ENCODE measurements around the gene GRK5.
"Not testable (repeated sequence)": the region's sequence is repeated elsewhere in the genome, so short reads cannot be mapped to it uniquely, and the experiment has no call there.

The GRK5 gene

DNA sequence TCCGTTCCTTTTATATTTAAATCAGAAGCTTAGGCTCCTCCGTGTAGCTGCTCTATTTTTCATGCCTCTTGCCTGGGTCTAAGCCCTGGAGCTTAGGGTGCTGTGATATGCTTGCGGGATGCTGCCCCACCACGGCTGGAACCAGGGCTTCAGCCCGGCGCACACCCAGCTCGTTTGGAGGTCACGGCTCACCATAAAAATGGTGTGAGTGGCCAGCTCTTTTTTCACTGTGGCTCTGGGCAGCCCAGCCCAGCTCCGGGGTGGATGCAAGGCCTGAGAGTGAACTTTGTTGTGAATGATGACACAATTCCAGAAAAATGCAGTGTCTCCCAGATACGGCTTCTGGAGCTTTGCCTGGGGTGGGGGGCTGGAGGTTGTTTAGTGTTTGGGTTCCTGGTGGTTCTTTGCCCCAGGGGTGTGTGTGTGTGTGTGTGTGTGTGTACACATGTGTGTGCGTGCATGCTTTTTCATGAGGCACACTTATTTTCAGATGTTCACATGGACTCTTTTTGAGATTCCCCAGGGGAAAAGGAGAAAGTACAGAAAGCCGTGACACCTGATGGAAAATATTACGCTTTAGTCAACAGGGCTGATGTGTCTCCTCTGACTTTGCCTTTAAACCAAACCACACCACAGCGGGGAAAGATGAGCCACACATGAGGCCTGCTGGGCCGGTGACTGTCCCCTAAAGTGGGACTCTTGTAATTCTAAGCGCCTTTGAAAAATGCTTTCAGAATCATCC, 46.2 kb downstream of the GRK5 start:
- Histone ChIP-seq H3K36me3 (no peaks in the 10 kb centered on the region), H3K4me3 (ENCODE audit: low read depth, low read length) (no peak overlapping the region), H3K9me3 (no peaks in the 10 kb centered on the region), H3K27me3 (no peaks in the 10 kb centered on the region), H3K4me1 (no peaks in the 10 kb centered on the region; the same call in 1 of the 2 replicates)
- peak; percentile 13 for DNase-seq
- TF ChIP-seq, protein P1, sequence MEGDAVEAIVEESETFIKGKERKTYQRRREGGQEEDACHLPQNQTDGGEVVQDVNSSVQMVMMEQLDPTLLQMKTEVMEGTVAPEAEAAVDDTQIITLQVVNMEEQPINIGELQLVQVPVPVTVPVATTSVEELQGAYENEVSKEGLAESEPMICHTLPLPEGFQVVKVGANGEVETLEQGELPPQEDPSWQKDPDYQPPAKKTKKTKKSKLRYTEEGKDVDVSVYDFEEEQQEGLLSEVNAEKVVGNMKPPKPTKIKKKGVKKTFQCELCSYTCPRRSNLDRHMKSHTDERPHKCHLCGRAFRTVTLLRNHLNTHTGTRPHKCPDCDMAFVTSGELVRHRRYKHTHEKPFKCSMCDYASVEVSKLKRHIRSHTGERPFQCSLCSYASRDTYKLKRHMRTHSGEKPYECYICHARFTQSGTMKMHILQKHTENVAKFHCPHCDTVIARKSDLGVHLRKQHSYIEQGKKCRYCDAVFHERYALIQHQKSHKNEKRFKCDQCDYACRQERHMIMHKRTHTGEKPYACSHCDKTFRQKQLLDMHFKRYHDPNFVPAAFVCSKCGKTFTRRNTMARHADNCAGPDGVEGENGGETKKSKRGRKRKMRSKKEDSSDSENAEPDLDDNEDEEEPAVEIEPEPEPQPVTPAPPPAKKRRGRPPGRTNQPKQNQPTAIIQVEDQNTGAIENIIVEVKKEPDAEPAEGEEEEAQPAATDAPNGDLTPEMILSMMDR (IDR thresholded peaks at IDR 0.05; ENCODE audit: low read depth, low read length) = no peak

DNA sequence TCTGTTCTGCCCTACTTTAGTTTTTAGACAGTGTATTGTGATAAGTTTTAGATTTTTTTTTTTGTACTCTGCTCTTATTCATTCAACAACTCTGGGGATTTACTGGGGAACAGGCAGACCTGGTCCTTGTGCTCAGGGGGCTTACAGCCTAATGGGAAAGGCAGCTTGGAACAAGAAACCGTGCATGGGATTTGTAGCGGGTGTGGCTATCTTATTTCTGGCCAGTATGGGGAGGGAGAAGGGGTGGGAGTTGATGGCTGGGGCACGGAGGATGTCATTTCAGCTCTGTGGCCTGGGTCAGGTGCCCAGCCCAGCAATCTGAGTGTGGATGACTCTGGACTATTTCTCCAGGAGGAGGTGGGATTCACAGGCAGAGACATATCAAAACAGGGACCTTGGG, 47.0 kb downstream of the GRK5 start:
- no peak for DNase-seq
- no peaks in the 10 kb centered on the region for H3K9me3 ChIP-seq
- no peaks in the 10 kb centered on the region for H3K27me3 ChIP-seq
- H3K4me3 ChIP-seq (ENCODE audit: low read depth, low read length) = no peak overlapping the region
- no peaks in the 10 kb centered on the region; the same call in 1 of the 2 replicates for H3K4me1 ChIP-seq
- H3K36me3 ChIP-seq = no peaks in the 10 kb centered on the region
- TF ChIP-seq, protein P1 (IDR thresholded peaks at IDR 0.05; ENCODE audit: low read depth, low read length) = no peak

DNA sequence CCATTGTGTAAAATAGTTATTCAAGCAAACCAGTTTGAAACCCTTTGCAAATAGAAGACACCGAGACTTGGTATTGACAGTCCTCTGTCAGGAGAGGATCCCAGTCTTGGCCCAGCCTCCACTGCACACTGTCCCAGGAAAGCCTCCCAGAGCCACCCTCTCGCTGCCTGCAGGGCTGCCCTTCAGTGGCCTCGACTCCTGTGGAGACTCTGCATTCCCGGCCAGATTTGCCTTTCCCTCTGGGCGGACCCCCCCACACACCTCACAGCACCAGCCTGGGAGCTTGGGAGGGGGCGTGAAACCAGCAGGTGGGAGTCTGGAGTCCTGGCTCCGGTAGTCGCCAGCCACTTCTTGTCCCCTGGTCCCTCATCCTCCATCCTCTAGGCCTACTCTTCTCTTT, 48.7 kb downstream of the GRK5 start:
- Histone ChIP-seq H3K27me3 (no peaks in the 10 kb centered on the region), H3K36me3 (no peaks in the 10 kb centered on the region), H3K4me1 (no peaks in the 10 kb centered on the region; the same call in 1 of the 2 replicates), H3K9me3 (no peaks in the 10 kb centered on the region), H3K4me3 (ENCODE audit: low read depth, low read length) (no peak overlapping the region)
- TF ChIP-seq, protein P1 (IDR thresholded peaks at IDR 0.05; ENCODE audit: low read depth, low read length) = no peak
- DNase-seq = no peak

DNA sequence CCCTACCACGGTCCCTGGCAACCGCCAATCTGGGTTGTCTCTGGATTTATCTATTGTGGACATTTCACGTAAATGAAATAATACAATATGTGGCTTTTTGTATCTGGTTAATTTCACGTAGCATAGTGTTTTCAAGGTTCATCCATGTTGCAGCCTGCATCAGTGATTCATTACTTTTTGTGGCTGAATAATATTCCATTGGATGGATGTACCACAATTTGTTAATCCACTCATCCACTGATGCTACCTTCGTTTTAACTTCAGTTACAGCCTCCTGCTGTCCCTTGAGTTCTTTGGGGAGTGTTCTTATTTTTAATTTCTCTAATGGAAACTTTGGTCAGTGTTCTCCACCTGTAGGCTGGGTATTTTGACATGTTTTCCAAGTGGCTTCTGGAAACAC, 49.5 kb downstream of the GRK5 start:
- H3K36me3 ChIP-seq = no peaks in the 10 kb centered on the region
- H3K27me3 ChIP-seq = no peaks in the 10 kb centered on the region
- no peaks in the 10 kb centered on the region for H3K9me3 ChIP-seq
- no peaks in the 10 kb centered on the region; the same call in 1 of the 2 replicates for H3K4me1 ChIP-seq
- no peak overlapping the region for H3K4me3 ChIP-seq (ENCODE audit: low read depth, low read length)
- TF ChIP-seq, protein P1 (IDR thresholded peaks at IDR 0.05; ENCODE audit: low read depth, low read length) = no peak
- no peak for DNase-seq

DNA sequence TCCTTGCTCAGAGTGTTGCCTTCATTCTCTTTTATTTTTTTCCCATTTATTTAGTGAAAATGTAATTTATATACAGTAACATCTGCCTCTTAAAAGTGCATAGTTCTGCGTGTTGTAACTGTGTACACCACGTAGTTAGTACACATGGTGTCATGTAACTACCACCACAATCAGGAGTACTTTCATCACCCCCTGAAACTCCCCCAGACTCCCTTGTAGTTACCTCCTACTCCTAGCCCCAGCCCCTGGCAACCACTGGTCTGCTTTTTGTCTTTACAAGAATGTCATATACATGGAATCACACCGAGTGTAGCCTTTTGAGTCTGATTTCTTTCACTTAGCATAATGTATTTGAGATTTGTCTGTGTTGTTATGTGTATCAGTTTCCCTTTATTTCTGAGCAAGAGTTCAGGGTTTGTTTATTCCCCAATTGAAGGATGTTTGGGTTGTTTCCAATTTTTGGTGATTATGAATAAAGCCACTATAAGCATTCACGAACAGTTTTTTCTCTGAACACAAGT, 50.6 kb downstream of the GRK5 start:
- TF ChIP-seq, protein P1 (IDR thresholded peaks at IDR 0.05; ENCODE audit: low read depth, low read length) = no peak
- H3K4me1 ChIP-seq = no peaks in the 10 kb centered on the region
- H3K9me3 ChIP-seq = no peaks in the 10 kb centered on the region
- H3K4me3 ChIP-seq (ENCODE audit: low read depth, low read length) = no peak overlapping the region
- no peaks in the 10 kb centered on the region for H3K27me3 ChIP-seq
- no peak for DNase-seq
- no peaks in the 10 kb centered on the region for H3K36me3 ChIP-seq

DNA sequence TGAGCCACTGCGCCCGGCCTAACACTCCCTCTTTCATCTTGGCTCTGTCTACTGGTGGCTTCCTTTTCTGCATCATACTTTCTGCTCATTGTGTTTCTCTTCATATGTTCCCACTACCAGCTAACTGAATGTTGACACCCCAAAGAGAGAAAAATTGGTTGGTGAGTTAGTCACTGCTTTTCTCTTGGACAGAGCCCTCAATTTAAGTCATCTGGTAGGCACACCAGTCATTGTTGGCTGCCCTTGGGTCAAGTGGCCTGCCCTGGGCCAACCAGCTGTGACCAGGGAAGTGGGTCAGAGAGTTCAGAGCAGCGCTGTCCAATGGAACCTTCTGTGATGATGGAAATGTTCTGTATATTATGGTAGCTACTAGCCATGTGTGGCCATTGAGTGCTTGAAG, 52.0 kb downstream of the GRK5 start:
- no peak for DNase-seq
- Histone ChIP-seq H3K36me3 (no peaks in the 10 kb centered on the region), H3K9me3 (no peaks in the 10 kb centered on the region), H3K4me3 (ENCODE audit: low read depth, low read length) (no peak overlapping the region), H3K27me3 (no peaks in the 10 kb centered on the region), H3K4me1 (no peaks in the 10 kb centered on the region)
- TF ChIP-seq, protein P1 (IDR thresholded peaks at IDR 0.05; ENCODE audit: low read depth, low read length) = no peak

DNA sequence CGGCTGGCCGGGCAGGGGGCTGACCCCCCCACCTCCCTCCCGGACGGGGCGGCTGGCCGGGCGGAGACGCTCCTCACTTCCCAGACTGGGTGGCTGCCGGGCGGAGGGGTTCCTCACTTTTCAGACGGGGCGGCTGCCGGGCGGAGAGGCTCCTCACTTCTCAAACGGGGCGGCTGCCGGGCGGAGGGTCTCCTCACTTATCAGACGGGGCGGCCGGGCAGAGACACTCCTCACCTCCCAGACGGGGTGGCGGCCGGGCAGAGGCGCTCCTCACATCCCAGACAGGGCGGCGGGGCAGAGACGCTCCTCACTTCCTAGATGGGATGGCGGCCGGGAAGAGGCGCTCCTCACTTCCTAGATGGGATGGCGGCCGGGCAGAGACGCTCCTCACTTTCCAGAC, 53.6 kb downstream of the GRK5 start:
- H3K27me3 ChIP-seq; H3K9me3 ChIP-seq; H3K36me3 ChIP-seq; H3K4me3 ChIP-seq (ENCODE audit: low read depth, low read length); H3K4me1 ChIP-seq; DNase-seq: not testable (repeated sequence)
